ENCODE data around the gene FAM236A. TPM values are rescaled to one million over a fixed set of nuclear protein-coding genes. Genes with fewer than 3 reads are reported as not detected.
"Not testable (repeated sequence)": the region's sequence is repeated elsewhere in the genome, so short reads cannot be mapped to it uniquely, and the experiment has no call there.

The FAM236A gene
- total RNA-seq, result not detected

GRCh38 chrX:72937906-72938305 is at the start of gene FAM236A:
FAM236A (plus strand) TSS chrX:72938206; CDS start chrX:72938263, 57 bp downstream.
- H3K9me3 ChIP-seq; H3K27me3 ChIP-seq; intact Hi-C loops (cut with DNase I; ENCODE audit: low total_unique reads); H3K36me3 ChIP-seq; DNase-seq; H3K4me3 ChIP-seq; in situ Hi-C loops (cut with MboI; ENCODE audit: low pct_ligation_motif_present in 1 of 4, low pct_unique_long_range_greater_than_20kb in 1 of 4, low sequenced_read_pairs in 3 of 4); H3K27ac ChIP-seq; H3K4me1 ChIP-seq: not testable (repeated sequence)
- no CpG with 5 or more reads among the region's 15 CpGs for WGBS, 2 donors (ENCODE audit: low coverage in 1 of 2)

GRCh38 chrX:72889740-72890139 is 48.3 kb upstream of the FAM236A start:
- in situ Hi-C loops (cut with MboI; ENCODE audit: low pct_ligation_motif_present in 1 of 4, low pct_unique_long_range_greater_than_20kb in 1 of 4, low sequenced_read_pairs in 3 of 4); intact Hi-C loops (cut with DNase I; ENCODE audit: low total_unique reads); DNase-seq; H3K9me3 ChIP-seq; H3K27ac ChIP-seq; H3K4me3 ChIP-seq; H3K36me3 ChIP-seq; H3K4me1 ChIP-seq; H3K27me3 ChIP-seq: not testable (repeated sequence)
- no CpG with 5 or more reads among the region's 14 CpGs for WGBS, 2 donors (ENCODE audit: low coverage in 1 of 2)

GRCh38 chrX:72912315-72912714 is 25.7 kb upstream of the FAM236A start, which contains the start of gene FAM236C:
FAM236C (plus strand) TSS chrX:72912615; CDS start chrX:72912715, 100 bp downstream.
- H3K36me3 ChIP-seq; H3K4me3 ChIP-seq; H3K27me3 ChIP-seq; H3K4me1 ChIP-seq; H3K27ac ChIP-seq; DNase-seq; H3K9me3 ChIP-seq; intact Hi-C loops (cut with DNase I; ENCODE audit: low total_unique reads); in situ Hi-C loops (cut with MboI; ENCODE audit: low pct_ligation_motif_present in 1 of 4, low pct_unique_long_range_greater_than_20kb in 1 of 4, low sequenced_read_pairs in 3 of 4): not testable (repeated sequence)
- no CpG with 5 or more reads among the region's 13 CpGs for whole genome bisulfite sequencing, 2 donors (ENCODE audit: low coverage in 1 of 2)

- DNase-seq; H3K4me1 ChIP-seq; in situ Hi-C loops (cut with MboI; ENCODE audit: low pct_ligation_motif_present in 1 of 4, low pct_unique_long_range_greater_than_20kb in 1 of 4, low sequenced_read_pairs in 3 of 4); H3K27ac ChIP-seq; H3K4me3 ChIP-seq; H3K36me3 ChIP-seq; intact Hi-C loops (cut with DNase I; ENCODE audit: low total_unique reads); H3K9me3 ChIP-seq; H3K27me3 ChIP-seq: not testable (repeated sequence)
- 85% methylated on average over 3 of the region's 5 CpGs; no CpG with 5 or more reads in 1 of the 2 donors for WGBS, 2 donors (ENCODE audit: low coverage in 1 of 2)
Measured at GRCh38 chrX:72916096-72916495, 21.9 kb upstream of the FAM236A start.

- no CpG with 5 or more reads among the region's 1 CpG for WGBS, 2 donors (ENCODE audit: low coverage in 1 of 2)
- H3K27me3 ChIP-seq; H3K27ac ChIP-seq; H3K36me3 ChIP-seq; H3K4me3 ChIP-seq; H3K9me3 ChIP-seq; in situ Hi-C loops (cut with MboI; ENCODE audit: low pct_ligation_motif_present in 1 of 4, low pct_unique_long_range_greater_than_20kb in 1 of 4, low sequenced_read_pairs in 3 of 4); intact Hi-C loops (cut with DNase I; ENCODE audit: low total_unique reads); H3K4me1 ChIP-seq; DNase-seq: not testable (repeated sequence)
Measured at GRCh38 chrX:72932283-72932682, 5.7 kb upstream of the FAM236A start.

- H3K9me3 ChIP-seq; H3K27me3 ChIP-seq; DNase-seq; H3K4me3 ChIP-seq; H3K36me3 ChIP-seq; H3K4me1 ChIP-seq; H3K27ac ChIP-seq; in situ Hi-C loops (cut with MboI; ENCODE audit: low pct_ligation_motif_present in 1 of 4, low pct_unique_long_range_greater_than_20kb in 1 of 4, low sequenced_read_pairs in 3 of 4); intact Hi-C loops (cut with DNase I; ENCODE audit: low total_unique reads): not testable (repeated sequence)
- WGBS, 2 donors (ENCODE audit: low coverage in 1 of 2), result no CpG with 5 or more reads among the region's 7 CpGs
Measured at GRCh38 chrX:72936455-72936854, 1.6 kb upstream of the FAM236A start.

- H3K36me3 ChIP-seq; H3K9me3 ChIP-seq; H3K4me3 ChIP-seq; in situ Hi-C loops (cut with MboI; ENCODE audit: low pct_ligation_motif_present in 1 of 4, low pct_unique_long_range_greater_than_20kb in 1 of 4, low sequenced_read_pairs in 3 of 4); H3K27me3 ChIP-seq; H3K27ac ChIP-seq; H3K4me1 ChIP-seq; intact Hi-C loops (cut with DNase I; ENCODE audit: low total_unique reads); DNase-seq: not testable (repeated sequence)
- no CpG with 5 or more reads among the region's 8 CpGs for WGBS, 2 donors (ENCODE audit: low coverage in 1 of 2)
Measured at GRCh38 chrX:72936882-72937455, 1.0 kb upstream of the FAM236A start.

- H3K4me1 ChIP-seq; H3K4me3 ChIP-seq; intact Hi-C loops (cut with DNase I; ENCODE audit: low total_unique reads); in situ Hi-C loops (cut with MboI; ENCODE audit: low pct_ligation_motif_present in 1 of 4, low pct_unique_long_range_greater_than_20kb in 1 of 4, low sequenced_read_pairs in 3 of 4); H3K27ac ChIP-seq; DNase-seq; H3K27me3 ChIP-seq; H3K9me3 ChIP-seq; H3K36me3 ChIP-seq: not testable (repeated sequence)
- no CpG with 5 or more reads among the region's 6 CpGs for WGBS, 2 donors (ENCODE audit: low coverage in 1 of 2)
Measured at GRCh38 chrX:72942272-72942671, 4.3 kb downstream of the FAM236A start.

- H3K27me3 ChIP-seq, result not testable (repeated sequence)
- WGBS, 2 donors (ENCODE audit: low coverage in 1 of 2), result no CpG with 5 or more reads among the region's 44 CpGs
Measured at GRCh38 chrX:72943035-72943818, 5.2 kb downstream of the FAM236A start.

GRCh38 chrX:72943819-72944169 is 5.8 kb downstream of the FAM236A start, which contains the start of gene DMRTC1:
DMRTC1 (minus strand) TSS chrX:72943837; CDS start chrX:72875694, 68,143 bp downstream.
- WGBS, 2 donors (ENCODE audit: low coverage in 1 of 2), result no CpG with 5 or more reads among the region's 15 CpGs

More at GRCh38 chrX:72943035-72943818, 5.2 kb downstream of the FAM236A start:
- in situ Hi-C loops (cut with MboI; ENCODE audit: low pct_ligation_motif_present in 1 of 4, low pct_unique_long_range_greater_than_20kb in 1 of 4, low sequenced_read_pairs in 3 of 4); H3K9me3 ChIP-seq; H3K27ac ChIP-seq; H3K4me1 ChIP-seq; intact Hi-C loops (cut with DNase I; ENCODE audit: low total_unique reads); H3K36me3 ChIP-seq; H3K4me3 ChIP-seq; DNase-seq: not testable (repeated sequence)

GRCh38 chrX:72959971-72960370 is 22.0 kb downstream of the FAM236A start:
- H3K4me1 ChIP-seq; H3K27ac ChIP-seq; H3K27me3 ChIP-seq; H3K9me3 ChIP-seq; in situ Hi-C loops (cut with MboI; ENCODE audit: low pct_ligation_motif_present in 1 of 4, low pct_unique_long_range_greater_than_20kb in 1 of 4, low sequenced_read_pairs in 3 of 4); intact Hi-C loops (cut with DNase I; ENCODE audit: low total_unique reads); DNase-seq; H3K36me3 ChIP-seq; H3K4me3 ChIP-seq: not testable (repeated sequence)
- WGBS, 2 donors (ENCODE audit: low coverage in 1 of 2), result no CpG with 5 or more reads among the region's 9 CpGs

More at GRCh38 chrX:72943819-72944169, 5.8 kb downstream of the FAM236A start, which contains the start of gene DMRTC1:
- H3K4me1 ChIP-seq; intact Hi-C loops (cut with DNase I; ENCODE audit: low total_unique reads); in situ Hi-C loops (cut with MboI; ENCODE audit: low pct_ligation_motif_present in 1 of 4, low pct_unique_long_range_greater_than_20kb in 1 of 4, low sequenced_read_pairs in 3 of 4); H3K27me3 ChIP-seq; H3K4me3 ChIP-seq; DNase-seq; H3K9me3 ChIP-seq; H3K36me3 ChIP-seq; H3K27ac ChIP-seq: not testable (repeated sequence)
